ENCODE measurements around the gene CPM.
"Not testable (repeated sequence)": the region's sequence is repeated elsewhere in the genome, so short reads cannot be mapped to it uniquely, and the experiment has no call there.

The CPM gene

DNA sequence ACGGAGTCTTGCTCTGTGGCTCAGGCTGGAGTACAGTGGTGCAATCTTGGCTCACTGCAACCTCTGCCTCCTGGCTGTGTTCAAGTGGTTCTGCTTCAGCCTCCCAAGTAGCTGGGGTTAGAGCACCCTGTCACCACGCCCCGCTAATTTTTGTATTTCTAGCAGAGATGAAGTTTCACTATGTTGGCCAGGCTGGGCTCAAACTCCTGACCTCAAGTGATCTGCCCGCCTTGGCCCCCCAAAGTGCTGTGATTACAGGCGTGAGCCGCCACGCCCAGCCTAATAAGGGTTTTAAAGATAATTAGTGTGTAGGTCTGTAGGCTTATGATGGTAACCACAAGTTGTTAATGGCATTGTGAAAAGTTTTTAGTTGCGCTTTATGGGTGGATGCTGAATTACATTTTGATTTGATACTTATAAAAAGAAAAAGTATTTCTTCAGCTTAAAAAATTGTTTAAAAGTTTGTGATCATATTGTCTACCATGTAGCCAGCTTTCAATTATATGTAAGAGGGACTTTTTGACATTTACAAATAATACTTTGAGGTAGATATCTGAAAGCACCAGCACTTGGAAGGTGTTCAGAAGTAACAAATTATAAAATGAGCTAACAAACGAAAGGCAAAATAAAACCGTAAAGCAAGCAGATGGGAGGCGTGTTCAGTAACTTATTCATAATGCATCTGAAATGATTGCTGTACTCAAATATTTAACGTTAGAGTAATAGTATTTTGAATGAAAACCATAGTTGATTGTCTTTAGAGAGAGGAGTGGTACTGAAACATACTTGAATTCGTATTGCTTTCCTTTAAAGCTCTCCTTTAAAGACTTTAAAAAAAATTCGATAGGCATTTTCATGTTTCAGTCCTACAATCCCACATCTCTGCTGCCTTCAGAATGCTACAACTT, 87.9 kb downstream of the CPM start:
- TF ChIP-seq, protein P1, sequence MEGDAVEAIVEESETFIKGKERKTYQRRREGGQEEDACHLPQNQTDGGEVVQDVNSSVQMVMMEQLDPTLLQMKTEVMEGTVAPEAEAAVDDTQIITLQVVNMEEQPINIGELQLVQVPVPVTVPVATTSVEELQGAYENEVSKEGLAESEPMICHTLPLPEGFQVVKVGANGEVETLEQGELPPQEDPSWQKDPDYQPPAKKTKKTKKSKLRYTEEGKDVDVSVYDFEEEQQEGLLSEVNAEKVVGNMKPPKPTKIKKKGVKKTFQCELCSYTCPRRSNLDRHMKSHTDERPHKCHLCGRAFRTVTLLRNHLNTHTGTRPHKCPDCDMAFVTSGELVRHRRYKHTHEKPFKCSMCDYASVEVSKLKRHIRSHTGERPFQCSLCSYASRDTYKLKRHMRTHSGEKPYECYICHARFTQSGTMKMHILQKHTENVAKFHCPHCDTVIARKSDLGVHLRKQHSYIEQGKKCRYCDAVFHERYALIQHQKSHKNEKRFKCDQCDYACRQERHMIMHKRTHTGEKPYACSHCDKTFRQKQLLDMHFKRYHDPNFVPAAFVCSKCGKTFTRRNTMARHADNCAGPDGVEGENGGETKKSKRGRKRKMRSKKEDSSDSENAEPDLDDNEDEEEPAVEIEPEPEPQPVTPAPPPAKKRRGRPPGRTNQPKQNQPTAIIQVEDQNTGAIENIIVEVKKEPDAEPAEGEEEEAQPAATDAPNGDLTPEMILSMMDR (IDR thresholded peaks at IDR 0.05; ENCODE audit: low read depth, low read length) = no peak
- Histone ChIP-seq H3K27me3 (ENCODE audit: insufficient read depth, low read depth, severe bottlenecking) (no peaks in the 10 kb centered on the region), H3K4me3 (ENCODE audit: low read depth, low read length) (no peak overlapping the region), H3K9me3 (ENCODE audit: severe bottlenecking) (no peaks in the 10 kb centered on the region), H3K36me3 (peaks cover 43% of the 10 kb centered on the region), H3K27ac (no peak overlapping the region)
- no peak for DNase-seq

- Histone ChIP-seq H3K9me3 (ENCODE audit: severe bottlenecking) (no peaks in the 10 kb centered on the region), H3K27me3 (ENCODE audit: insufficient read depth, low read depth, severe bottlenecking) (no peaks in the 10 kb centered on the region), H3K4me3 (ENCODE audit: low read depth, low read length) (no peak overlapping the region), H3K36me3 (peaks cover 50% of the 10 kb centered on the region), H3K27ac (no peak overlapping the region)
- TF ChIP-seq, protein P1 (IDR thresholded peaks at IDR 0.05; ENCODE audit: low read depth, low read length) = no peak
- DNase-seq = no peak
Observed at GRCh38 chr12:68844318-68844745, 88.6 kb downstream of the CPM start.

DNA sequence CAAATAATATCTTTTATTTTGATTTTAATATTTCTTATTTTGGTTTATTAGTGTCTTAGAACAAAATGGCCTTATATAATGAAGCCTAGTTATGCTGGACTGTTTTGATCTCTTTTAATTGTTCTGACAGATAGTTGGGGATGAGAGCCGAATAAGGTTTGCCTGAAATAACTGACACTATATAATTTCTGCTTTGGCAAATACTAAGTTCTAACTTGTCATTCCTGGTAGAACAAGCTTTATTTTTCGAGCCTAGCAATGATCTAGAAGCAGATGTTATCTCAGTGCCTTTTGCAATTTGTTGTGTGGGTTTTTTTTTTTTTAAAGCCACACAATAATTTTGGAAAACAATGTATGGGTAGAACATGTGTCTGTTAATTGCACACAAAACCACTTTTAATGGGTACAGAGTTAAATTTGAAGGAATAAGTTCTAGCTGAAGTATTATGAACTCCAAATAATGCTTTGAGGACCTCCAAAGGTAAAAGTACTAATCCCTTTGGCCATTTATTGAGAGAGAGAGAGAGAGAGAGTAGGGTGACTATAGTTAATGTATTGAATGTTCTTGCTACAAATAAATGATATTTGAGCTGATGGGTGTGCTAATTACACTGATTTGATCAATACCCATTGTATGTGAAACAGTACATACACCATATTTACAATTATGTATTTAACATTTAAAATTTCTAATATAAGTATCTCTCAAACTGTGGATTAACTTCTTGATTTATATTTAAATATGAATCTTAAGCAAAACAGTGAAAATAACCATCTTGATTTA, 90.0 kb downstream of the CPM start:
- Histone ChIP-seq H3K36me3 (peaks cover 64% of the 10 kb centered on the region), H3K4me3 (ENCODE audit: low read depth, low read length) (no peak overlapping the region), H3K9me3 (ENCODE audit: severe bottlenecking) (no peaks in the 10 kb centered on the region), H3K27ac (no peak overlapping the region), H3K27me3 (ENCODE audit: insufficient read depth, low read depth, severe bottlenecking) (no peaks in the 10 kb centered on the region)
- TF ChIP-seq, protein P1 (IDR thresholded peaks at IDR 0.05; ENCODE audit: low read depth, low read length) = no peak
- DNase-seq = no peak

- no peak overlapping the region for H3K27ac ChIP-seq
- no peaks in the 10 kb centered on the region for H3K27me3 ChIP-seq (ENCODE audit: insufficient read depth, low read depth, severe bottlenecking)
- no peak for DNase-seq
- no peak overlapping the region for H3K4me3 ChIP-seq (ENCODE audit: low read depth, low read length)
- H3K9me3 ChIP-seq (ENCODE audit: severe bottlenecking) = no peaks in the 10 kb centered on the region
- H3K36me3 ChIP-seq = peaks cover 73% of the 10 kb centered on the region
- TF ChIP-seq, protein P1 (IDR thresholded peaks at IDR 0.05; ENCODE audit: low read depth, low read length) = no peak
Observed at GRCh38 chr12:68842123-68842522, 90.8 kb downstream of the CPM start.

DNA sequence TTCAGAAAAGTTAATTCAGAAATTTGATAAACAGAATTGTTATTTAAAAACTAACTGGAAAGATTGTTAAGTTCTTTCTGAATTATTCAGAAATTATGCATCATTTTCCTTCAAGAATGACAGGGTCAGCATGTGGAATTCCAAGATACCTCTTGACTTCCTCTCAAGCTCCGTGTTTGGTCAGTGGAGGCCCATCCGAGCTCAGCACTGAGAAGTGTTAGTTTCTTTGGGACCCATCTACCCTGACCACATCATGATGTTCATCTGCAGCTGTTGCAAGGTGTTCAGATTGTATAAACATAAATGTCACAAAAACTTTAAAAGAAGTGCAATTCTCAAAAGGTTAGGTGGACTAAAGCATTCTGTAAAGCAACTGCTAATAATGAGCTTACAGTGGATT, 91.3 kb downstream of the CPM start:
- DNase-seq = no peak
- Histone ChIP-seq H3K36me3 (peaks cover 77% of the 10 kb centered on the region), H3K4me3 (ENCODE audit: low read depth, low read length) (no peak overlapping the region), H3K27ac (no peak overlapping the region), H3K27me3 (ENCODE audit: insufficient read depth, low read depth, severe bottlenecking) (no peaks in the 10 kb centered on the region), H3K9me3 (ENCODE audit: severe bottlenecking) (no peaks in the 10 kb centered on the region)
- TF ChIP-seq, protein P1 (IDR thresholded peaks at IDR 0.05; ENCODE audit: low read depth, low read length) = no peak

DNA sequence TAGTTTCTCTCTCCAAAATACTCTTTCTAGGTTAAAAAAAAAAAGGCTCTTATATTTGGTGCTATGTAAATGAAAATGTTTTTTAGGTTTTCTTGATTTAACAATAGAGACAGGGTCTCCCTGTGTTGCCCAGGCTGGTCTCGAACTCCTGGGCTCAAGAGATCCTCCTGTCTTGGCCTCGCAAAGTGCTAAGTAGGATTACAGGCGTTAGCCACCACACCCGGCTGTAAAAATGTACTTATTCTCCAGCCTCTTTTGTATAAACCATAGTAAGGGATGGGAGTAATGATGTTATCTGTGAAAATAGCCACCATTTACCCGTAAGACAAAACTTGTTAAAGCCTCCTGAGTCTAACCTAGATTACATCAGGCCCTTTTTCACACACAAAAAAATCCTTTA, 91.8 kb downstream of the CPM start:
- not testable (repeated sequence) for H3K9me3 ChIP-seq (ENCODE audit: severe bottlenecking); H3K27ac ChIP-seq; H3K4me3 ChIP-seq (ENCODE audit: low read depth, low read length); DNase-seq; H3K27me3 ChIP-seq (ENCODE audit: insufficient read depth, low read depth, severe bottlenecking)
- H3K36me3 ChIP-seq = peaks cover 82% of the 10 kb centered on the region
